Erythroblast (primary cell): ENCODE measurements around the gene SNRNP25.

Experiments used
- GATA1 ChIP-seq: IDR thresholded peaks from 2 replicates; pipeline ENCODE4 v1.6.1; 2011; ENCODE audit warnings: low read depth, mild to moderate bottlenecking, control low read depth, low read length, moderate library complexity
- POLR2A ChIP-seq: IDR thresholded peaks from 2 replicates; pipeline ENCODE4 v1.6.1; 2011; ENCODE audit warnings: mild to moderate bottlenecking, low read length

GRCh38 chr16:83781-84615 is 30.4 kb downstream of the SNRNP25 start:
- TF ChIP-seq GATA1 (no peak), POLR2A (peak; percentile 6)
